GM12801 (cell line): Measurements from ENCODE around the gene ZDHHC14.

Experiments
- CTCF ChIP-seq: IDR thresholded peaks from one replicate; pipeline ENCODE4 v1.5.1; 2011; ENCODE audit warnings: control low read depth; ENCODE audit not compliant: insufficient read length; ENCODE audit errors: extremely low read depth

Gene ZDHHC14

GRCh38 chr6:157520117-157520406 is 139.1 kb downstream of the ZDHHC14 start:
- TF ChIP-seq CTCF: no peak

GRCh38 chr6:157520596-157521361 is 139.8 kb downstream of the ZDHHC14 start:
- TF ChIP-seq CTCF: no peak

GRCh38 chr6:157521362-157522335 is 140.7 kb downstream of the ZDHHC14 start:
- no peak for TF ChIP-seq CTCF

- TF ChIP-seq CTCF: no peak
These were observed 141.5 kb downstream of the ZDHHC14 start for GRCh38 chr6:157522472-157522871.

GRCh38 chr6:157524735-157525134 is 143.7 kb downstream of the ZDHHC14 start:
- no peak for TF ChIP-seq CTCF

GRCh38 chr6:157525292-157525889 is 144.4 kb downstream of the ZDHHC14 start:
- TF ChIP-seq CTCF: no peak

GRCh38 chr6:157525918-157526425 is 145.0 kb downstream of the ZDHHC14 start:
- TF ChIP-seq CTCF: no peak
